ENCODE results near the gene MROH2A. TPM values are rescaled to one million over a fixed set of nuclear protein-coding genes. Genes with fewer than 3 reads are reported as not detected.
A peak's percentile ranks its signal among the peaks of the same experiment; 100 is the strongest.

MROH2A gene
- total RNA-seq, 6 donors from 2014 or later: not detected

GRCh38 chr2:233795735-233796171 lies 17.6 kb downstream of the MROH2A start:
- H3K4me3 ChIP-seq: no peak overlapping the region
- H3K4me1 ChIP-seq: no peaks in the 10 kb centered on the region
- ATAC-seq (ENCODE audit: low FRiP score in 2 of 2) (no peak), DNase-seq (no peak)
- 86 to 95% methylated on average over 10 to 11 of the region's 13 CpGs for WGBS, 2 donors
- TF ChIP-seq CTCF (IDR thresholded peaks at IDR 0.05): no peak
- TF ChIP-seq POLR2AphosphoS5 (IDR thresholded peaks at IDR 0.05): no peak
- TF ChIP-seq EP300 (IDR thresholded peaks at IDR 0.05): no peak
- no peak for TF ChIP-seq POLR2A (IDR thresholded peaks at IDR 0.05)
- H3K27ac ChIP-seq: no peak overlapping the region
- H3K27me3 ChIP-seq: no peaks in the 10 kb centered on the region
- no peaks in the 10 kb centered on the region for H3K36me3 ChIP-seq
- H3K9me3 ChIP-seq: no peaks in the 10 kb centered on the region

- H3K36me3 ChIP-seq: no peaks in the 10 kb centered on the region
- 88 to 94% methylated on average over 8 to 9 of the region's 9 CpGs for WGBS, 2 donors
- ATAC-seq (ENCODE audit: low FRiP score in 2 of 2) (no peak), DNase-seq (no peak)
- H3K9me3 ChIP-seq: no peaks in the 10 kb centered on the region
- H3K4me1 ChIP-seq: no peaks in the 10 kb centered on the region
- no peak overlapping the region for H3K27ac ChIP-seq
- no peak overlapping the region for H3K4me3 ChIP-seq
- no peak for TF ChIP-seq POLR2A (IDR thresholded peaks at IDR 0.05)
- no peak for TF ChIP-seq CTCF (IDR thresholded peaks at IDR 0.05)
- TF ChIP-seq POLR2AphosphoS5 (IDR thresholded peaks at IDR 0.05): no peak
- no peak for TF ChIP-seq EP300 (IDR thresholded peaks at IDR 0.05)
- no peaks in the 10 kb centered on the region for H3K27me3 ChIP-seq
These were observed 18.1 kb downstream of the MROH2A start for GRCh38 chr2:233796254-233796653.

- 80 to 84% methylated on average over 12 to 14 of the region's 14 CpGs for WGBS, 2 donors
- H3K36me3 ChIP-seq: no peaks in the 10 kb centered on the region
- H3K4me1 ChIP-seq: no peaks in the 10 kb centered on the region
- TF ChIP-seq EP300 (IDR thresholded peaks at IDR 0.05): no peak
- TF ChIP-seq POLR2A (IDR thresholded peaks at IDR 0.05): no peak
- TF ChIP-seq CTCF (IDR thresholded peaks at IDR 0.05): no peak
- TF ChIP-seq POLR2AphosphoS5 (IDR thresholded peaks at IDR 0.05): no peak
- ATAC-seq (ENCODE audit: low FRiP score in 2 of 2) (no peak), DNase-seq (no peak)
- no peaks in the 10 kb centered on the region for H3K9me3 ChIP-seq
- H3K27me3 ChIP-seq: no peaks in the 10 kb centered on the region
- H3K4me3 ChIP-seq: no peak overlapping the region
- no peak overlapping the region for H3K27ac ChIP-seq
These were observed 20.4 kb downstream of the MROH2A start for GRCh38 chr2:233798335-233799086.

- Histone ChIP-seq H3K27ac (no peak overlapping the region), H3K36me3 (no peaks in the 10 kb centered on the region), H3K9me3 (no peaks in the 10 kb centered on the region), H3K27me3 (no peaks in the 10 kb centered on the region), H3K4me3 (no peak overlapping the region), H3K4me1 (no peaks in the 10 kb centered on the region)
- TF ChIP-seq EP300 (IDR thresholded peaks at IDR 0.05) (no peak), POLR2A (IDR thresholded peaks at IDR 0.05) (no peak), CTCF (IDR thresholded peaks at IDR 0.05) (no peak), POLR2AphosphoS5 (IDR thresholded peaks at IDR 0.05) (no peak)
- 60 to 65% methylated on average over 6 to 7 of the region's 7 CpGs for WGBS, 2 donors
- peak in 1 of 2 donors; percentile 8 for DNase-seq
- no peak for ATAC-seq (ENCODE audit: low FRiP score in 2 of 2)
These were observed 21.0 kb downstream of the MROH2A start for GRCh38 chr2:233799087-233799665.
